GM12892 (cell line): ENCODE results near the gene PACSIN2.

Source experiments
- POLR2A ChIP-seq: IDR thresholded peaks from 2 replicates; pipeline ENCODE4 v1.6.1; 2011; ENCODE audit warnings: low read depth, low read length, control low read depth
- POLR2AphosphoS5 ChIP-seq: IDR thresholded peaks from 2 replicates; pipeline ENCODE4 v1.6.1; 2011; ENCODE audit warnings: low read depth, low read length, control low read depth
- TAF1 ChIP-seq: IDR thresholded peaks from 2 replicates; pipeline ENCODE4 v1.6.1; 2011; ENCODE audit warnings: low read depth, mild to moderate bottlenecking, control low read depth, low read length, borderline replicate concordance

DNA sequence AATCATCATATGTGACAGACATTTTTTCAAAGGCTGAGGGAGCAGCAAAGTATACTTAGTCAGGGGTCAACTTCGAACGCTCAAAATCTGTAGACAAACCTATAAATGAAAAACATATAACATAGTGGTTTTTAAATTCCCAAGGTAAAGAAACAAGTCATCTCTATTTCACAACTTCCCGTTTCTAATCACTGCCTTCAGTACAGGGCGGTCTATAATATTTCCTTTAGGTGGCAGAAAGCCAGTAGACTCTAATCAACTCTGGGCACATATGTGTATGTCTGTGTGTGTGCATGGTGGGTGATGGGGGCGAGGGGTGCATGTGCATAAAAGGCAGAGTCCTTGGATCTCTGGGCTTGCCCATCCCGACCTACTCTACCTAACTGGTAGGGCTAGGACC lies 102.9 kb downstream of the PACSIN2 start:
- TF ChIP-seq TAF1 (no peak), POLR2A (no peak), POLR2AphosphoS5 (no peak)
